Testis (tissue), 2 donors: Measurements from ENCODE around the gene C3orf20.

Experiments
- CTCF ChIP-seq, 3 experiments: fragments of 450-650 bp in 2 of 3; fragments of 200-600 bp in 1 of 3; sonication (generic) in 1 of 3; IDR thresholded peaks; one replicate each; pipeline ENCODE4 v1.5.1; 2016 to 2019; ENCODE audit warnings: antibody characterized with exemption in 3 of 3, mild to moderate bottlenecking in 2 of 3, moderate library complexity in 1 of 3
- POLR2A ChIP-seq: fragments of 450-650 bp; IDR thresholded peaks from one replicate; pipeline ENCODE4 v1.6.1; 2017; ENCODE audit warnings: antibody characterized with exemption, mild to moderate bottlenecking, moderate library complexity

GRCh38 chr3:14801668-14802380 lies 126.9 kb downstream of the C3orf20 start:
- no peak for TF ChIP-seq CTCF (IDR thresholded peaks at IDR 0.05)
- no peak for TF ChIP-seq POLR2A
